ENCODE data around the gene DDX19B. TPM values are rescaled to one million over a fixed set of nuclear protein-coding genes. Genes with fewer than 3 reads are reported as not detected.
"Not testable (repeated sequence)": the region's sequence is repeated elsewhere in the genome, so short reads cannot be mapped to it uniquely, and the experiment has no call there.

The DDX19B gene
- total RNA-seq, 1 donor from 2014 or later = 18.7 TPM

DNA sequence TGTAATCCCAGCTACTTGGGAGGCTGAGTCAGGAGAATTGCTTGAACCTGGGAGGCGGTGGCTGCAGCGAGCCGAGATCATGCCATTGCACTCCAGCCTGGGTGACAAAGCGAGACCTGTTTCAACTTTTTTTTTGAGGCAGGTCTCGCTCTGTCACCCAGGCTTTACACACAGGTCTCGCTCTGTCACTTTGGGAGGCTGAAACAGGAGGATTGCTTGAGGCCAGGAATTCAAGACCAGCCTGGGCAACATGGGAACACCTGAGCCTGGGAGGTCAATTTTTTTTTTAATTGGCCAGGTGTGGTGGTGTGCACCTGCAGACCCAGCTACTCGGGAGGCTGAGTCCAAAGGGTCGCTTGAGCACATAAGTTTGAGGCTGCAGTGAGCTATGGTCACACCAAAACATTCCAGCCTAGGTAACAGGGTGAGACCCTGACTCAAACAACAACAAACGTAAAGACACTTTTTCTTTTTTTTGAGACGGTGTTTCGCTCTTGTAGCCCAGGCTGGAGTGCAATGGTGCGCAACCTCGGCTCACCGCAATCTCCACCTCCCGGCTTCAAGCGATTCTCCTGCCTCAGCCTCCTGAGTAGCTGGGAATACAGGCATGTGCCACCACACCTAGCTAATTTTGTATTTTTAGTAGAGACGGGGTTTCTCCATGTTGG lies 11.5 kb upstream of the DDX19B start:
- not testable (repeated sequence) for DNase-seq

DNA sequence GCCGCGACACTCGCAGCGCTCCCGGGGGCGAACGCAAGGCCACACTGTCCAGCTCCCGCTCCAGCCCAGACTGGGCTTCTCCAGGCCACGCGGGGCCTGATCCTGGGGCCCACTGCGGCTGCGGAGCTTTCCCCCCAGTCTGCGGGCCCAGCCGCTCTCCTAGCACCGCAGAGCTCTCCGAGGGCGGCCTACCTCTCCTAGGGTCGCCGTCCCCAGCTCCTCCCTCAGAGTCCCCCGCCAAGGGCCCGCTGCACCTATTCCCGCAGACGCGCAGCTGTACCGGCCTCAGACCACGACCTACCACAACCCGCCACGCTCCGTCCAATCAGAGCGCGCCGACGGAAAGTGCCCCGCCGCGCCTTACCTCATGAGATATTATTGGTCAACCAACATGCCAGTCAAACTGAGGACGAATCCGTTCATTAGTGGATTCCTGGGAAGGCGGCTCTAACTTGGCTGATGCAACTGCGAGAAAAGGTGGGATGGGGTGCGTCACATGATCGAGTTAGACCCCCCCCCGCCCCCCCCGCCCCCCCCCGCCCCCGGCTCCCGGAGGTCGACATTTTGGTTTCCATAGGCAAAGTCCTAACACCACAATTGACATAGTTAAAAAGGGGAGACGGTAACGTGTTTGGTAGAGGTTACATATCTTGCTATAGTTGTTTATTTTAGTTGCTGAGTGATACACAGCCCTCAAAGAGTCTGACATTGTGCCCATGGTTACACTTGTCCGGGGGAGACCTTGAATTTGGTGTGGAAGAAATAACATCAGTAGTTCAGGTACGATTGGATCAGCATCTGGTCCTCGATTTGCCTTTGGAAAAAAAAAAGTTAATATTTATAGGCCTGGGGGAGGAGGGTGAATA lies 9.5 kb upstream of the DDX19B start, which contains the start of gene AARS1:
AARS1 (minus strand) TSS at position 278 of the 866 bp plus-strand sequence. CDS start 6,743 bp downstream, outside the sequence.
- DNase-seq = peak; percentile 100

DNA sequence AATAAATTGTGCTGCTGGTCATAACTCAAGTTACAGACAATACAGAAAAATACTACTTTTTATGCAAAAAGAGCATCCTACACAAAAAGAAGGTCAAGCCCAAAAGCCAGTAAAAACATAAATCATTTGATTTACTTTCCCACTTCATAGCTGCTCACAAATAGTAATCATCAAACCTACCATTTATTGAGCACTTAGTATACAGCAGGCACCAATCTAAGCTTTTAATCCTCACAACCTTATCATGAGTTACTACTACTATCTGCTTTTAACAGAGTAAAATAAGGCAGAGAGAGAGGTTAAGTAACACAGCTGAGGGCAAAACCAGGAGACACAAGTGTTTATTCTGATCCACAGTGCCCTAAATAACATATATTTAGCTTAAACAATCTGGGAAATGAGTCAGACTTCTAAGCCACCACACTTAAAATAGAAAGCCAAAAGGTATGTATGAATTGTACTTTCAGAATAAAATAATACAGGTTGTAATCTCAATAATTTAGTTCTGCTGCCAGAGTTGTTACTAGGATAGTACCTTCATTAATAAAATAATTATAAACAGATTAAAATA lies 8.0 kb upstream of the DDX19B start:
- no peak for DNase-seq

DNA sequence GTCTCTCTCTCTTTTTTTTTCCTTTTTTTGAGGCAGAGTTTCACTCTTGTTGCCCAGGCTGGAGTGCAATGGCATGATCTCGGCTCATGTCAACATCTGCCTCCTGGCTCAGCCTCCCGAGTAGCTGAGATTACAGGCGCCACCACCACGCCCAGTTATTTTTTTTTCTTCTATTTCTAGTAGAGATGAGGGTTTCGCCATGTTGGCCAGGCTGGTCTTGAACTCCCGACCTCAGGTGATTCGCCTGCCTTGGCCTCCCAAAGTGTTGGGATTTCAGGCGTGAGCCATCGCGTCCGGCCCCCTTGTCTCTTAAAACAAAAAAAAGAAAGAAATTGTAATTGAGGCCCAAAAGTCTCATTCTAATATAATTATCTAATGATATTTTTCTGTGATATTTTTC lies 6.8 kb upstream of the DDX19B start:
- not testable (repeated sequence) for DNase-seq

DNA sequence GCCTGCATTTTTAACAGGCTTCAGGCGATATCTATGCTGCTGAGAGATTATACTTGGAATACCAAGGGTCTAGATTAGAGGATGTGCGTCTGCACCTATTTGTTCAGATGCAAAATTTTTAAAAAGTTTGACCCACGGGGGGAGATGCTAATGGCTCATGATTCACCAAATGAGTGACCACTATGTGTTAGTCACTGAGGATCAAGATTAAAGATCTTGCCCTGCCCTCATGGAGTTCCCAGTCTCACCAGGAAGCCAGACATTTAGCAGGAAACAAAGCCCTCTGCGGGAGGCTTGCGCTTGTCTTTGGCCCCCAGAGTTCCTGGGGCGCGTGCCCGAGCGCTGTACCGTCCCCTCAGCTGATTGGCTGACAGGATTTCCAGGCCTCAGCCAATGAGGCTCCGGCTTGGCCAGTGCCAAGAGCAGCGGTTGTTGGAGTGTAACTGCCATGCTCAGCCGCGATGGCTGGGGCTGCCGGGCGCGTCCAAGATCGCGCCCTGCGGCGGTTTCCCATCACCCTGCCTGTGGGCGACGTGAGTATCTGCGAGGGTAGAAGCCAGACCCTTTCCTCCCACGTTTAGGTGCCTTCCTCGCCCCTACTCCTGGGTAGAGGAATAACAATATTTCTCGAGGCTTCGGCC lies 4.5 kb upstream of the DDX19B start:
- no peak for DNase-seq

DNA sequence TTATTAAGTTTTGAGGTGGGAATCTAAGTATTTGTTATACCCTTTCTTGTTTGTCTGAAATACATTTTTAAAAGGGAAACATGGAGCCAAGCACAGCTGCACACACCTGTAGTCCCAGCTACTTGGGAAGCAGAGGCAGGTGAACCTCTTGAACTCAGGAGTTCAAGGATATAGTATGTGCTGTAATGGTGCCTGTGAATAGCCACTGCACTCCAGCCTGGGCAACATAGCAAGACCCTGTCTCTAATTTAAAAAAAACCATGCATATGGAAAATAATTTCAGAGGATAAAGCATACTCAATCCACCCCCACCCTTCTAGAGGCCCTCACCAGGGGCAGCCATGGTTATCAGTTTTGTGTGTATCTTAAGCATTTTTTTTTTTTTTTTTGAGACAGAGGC lies 3.4 kb upstream of the DDX19B start:
- no peak for DNase-seq

DNA sequence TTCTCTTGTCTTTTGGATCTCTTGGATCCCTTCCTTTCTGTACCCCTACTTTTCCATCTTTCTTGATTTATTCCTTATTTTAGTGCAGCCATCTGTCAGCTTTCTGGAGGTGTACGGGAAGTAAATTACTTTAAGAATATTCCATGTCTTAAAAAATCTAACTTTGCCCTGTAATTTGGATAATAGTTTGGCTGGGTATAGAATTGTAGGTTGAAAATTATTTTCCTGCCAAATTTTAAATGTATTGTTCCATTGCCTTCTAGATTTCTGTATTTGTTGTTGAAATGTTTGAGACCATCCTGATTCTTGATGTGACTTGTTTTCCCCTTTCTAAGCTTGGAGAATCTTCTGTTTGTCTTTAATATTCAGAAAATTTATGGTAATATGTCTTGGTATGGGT lies 2.1 kb downstream of the DDX19B start:
- no peak for DNase-seq

DNA sequence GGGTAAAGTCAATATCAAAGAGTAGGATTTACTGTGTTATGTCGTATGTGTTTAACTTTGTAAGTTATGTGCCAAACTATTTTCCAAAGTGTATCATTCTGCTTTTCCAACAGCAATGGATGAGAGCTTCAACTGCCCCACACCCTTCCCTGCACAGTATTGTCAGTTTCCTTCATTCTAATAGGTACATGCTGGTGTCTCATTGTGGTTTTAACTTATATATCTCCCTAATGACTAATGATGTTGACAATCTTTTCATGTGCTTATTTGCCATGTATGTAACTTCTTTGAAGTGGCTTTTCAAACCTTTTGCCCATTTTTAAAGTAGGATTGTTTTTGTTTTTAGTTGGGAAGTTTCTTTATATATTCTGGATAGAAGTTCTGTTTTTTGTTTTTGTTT lies 3.8 kb downstream of the DDX19B start:
- DNase-seq = no peak

DNA sequence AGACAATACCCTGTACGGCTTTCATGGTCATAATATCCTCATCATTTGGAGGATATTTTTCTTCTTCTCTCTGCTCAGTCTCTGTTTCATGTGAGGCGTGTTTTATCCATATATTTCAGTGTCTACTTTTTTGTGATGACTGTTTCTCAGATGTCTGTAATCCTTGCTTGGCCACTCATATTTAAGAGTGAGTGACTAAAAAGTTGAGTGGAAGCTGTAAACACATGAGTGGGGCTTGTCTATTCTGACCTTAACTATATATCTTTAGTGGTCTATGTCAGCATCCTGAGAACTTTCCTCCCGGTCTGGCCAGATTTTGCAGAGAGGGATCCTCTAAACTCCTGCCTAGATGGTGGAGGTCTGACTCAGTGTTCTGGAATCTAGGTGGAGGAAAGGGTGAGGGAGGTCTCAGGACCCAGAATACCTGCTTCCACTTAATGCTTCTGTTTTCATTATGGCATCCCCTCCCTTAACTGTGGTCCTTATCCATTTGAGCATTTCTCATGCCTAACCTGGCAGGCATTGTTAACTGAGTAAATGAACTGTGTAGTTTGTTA lies 6.0 kb downstream of the DDX19B start:
- no peak for DNase-seq

DNA sequence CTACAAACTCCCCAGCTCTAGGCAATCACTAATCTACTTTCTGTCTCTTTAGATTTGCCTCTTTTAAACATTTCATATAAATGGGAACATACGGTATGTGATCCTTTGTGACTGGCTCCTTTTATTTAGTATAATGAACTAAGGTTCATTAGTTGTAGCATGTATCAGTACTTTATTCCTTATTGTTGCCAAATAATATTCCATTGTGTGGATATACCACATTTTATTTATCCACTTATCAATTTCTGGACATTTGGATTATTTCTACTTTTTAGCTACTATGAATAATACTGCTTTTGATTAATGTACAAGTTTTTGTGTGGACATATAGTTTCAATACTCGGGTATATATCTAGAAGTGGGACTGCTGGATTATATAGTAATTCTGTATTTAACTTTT lies 7.9 kb downstream of the DDX19B start:
- DNase-seq = no peak

DNA sequence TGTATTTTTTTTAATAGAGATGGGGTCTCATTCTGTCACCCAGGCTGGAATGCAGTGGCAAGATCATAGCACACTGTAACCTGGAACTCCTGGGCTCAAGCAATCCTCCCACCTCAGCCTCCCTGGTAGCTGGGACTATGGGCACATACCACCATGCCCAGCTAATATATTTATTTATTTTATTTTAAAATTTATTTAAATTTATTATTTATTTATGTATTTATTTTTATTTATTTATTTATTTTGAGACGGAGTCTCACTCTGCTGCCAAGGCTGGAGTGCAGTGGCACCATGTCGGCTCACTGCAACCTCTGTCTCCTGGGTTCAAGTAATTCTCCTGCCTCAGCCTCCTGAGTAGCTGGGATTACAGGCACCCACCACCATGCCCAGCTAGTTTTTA lies 8.7 kb downstream of the DDX19B start:
- not testable (repeated sequence) for DNase-seq

DNA sequence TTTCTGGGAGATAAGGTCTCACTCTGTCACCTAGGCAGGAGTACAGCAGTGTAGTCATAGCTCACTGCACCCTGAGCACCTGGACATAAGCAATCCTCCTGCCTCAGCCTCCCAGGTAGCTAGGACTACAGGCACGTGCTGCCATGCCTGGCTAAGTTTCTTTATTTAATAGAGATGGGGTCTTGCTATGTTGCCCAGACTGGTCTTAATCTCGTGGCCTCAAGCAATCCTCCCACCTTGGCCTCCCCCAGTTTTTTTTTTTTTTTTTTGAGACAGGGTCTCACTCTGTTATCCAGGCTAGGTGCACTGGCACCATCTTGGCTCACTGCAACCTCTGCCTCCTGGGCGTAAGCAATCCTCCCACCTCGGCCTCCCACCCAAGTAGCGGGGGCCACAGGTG lies 21.1 kb downstream of the DDX19B start:
- no peak for DNase-seq

DNA sequence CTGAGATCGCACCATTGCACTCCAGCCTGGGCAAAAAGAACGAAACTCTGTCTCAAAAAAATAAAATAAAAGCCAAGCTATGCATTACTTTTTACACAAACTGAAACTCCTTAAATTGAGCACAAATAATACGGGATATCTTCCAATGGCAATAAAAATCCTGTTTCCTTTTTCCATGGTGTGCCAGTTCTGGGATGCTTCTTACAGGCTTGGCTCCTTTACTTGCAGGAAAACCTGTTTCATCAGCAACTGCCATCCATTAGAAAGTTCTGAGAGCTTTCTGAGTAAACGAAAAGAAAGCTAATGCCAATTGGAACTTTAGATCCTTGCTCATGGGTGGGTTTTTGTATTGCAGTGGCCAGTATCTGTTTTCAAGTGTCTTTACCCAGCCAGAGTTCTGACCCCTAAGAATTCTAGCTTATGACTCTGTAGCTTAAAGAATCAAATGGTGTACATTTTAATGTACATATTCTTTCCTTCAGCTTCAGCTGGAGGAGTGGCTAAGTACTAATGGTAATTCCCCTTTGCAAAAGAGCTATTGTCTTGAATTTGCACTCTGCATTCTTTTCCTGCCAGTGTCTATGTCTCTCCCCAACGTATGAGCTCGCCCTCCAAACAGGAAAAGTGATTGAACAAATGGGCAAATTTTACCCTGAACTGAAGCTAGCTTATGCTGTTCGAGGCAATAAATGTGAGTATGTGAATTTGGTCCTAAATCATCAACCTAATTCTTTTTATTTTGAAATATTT lies 26.2 kb downstream of the DDX19B start:
- DNase-seq = no peak

DNA sequence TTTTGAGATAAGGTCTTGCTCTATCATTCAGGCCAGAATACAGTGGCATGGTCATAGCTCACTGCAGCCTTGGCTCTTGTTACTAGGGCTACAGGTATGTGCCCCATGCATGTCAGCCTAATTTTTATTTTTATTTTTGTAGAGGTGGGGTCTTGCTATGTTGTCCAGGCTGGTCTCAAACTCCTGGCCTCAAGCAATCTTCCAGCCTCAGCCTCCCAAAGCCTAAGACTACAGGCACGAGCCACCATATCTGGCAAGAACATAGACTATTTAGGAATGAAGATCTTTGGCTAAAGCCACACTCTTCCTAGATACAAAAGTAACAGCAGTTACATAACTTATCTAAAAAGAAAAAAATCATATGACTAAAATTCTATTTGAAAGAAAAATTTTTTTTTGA lies 32.1 kb downstream of the DDX19B start:
- no peak for DNase-seq

DNA sequence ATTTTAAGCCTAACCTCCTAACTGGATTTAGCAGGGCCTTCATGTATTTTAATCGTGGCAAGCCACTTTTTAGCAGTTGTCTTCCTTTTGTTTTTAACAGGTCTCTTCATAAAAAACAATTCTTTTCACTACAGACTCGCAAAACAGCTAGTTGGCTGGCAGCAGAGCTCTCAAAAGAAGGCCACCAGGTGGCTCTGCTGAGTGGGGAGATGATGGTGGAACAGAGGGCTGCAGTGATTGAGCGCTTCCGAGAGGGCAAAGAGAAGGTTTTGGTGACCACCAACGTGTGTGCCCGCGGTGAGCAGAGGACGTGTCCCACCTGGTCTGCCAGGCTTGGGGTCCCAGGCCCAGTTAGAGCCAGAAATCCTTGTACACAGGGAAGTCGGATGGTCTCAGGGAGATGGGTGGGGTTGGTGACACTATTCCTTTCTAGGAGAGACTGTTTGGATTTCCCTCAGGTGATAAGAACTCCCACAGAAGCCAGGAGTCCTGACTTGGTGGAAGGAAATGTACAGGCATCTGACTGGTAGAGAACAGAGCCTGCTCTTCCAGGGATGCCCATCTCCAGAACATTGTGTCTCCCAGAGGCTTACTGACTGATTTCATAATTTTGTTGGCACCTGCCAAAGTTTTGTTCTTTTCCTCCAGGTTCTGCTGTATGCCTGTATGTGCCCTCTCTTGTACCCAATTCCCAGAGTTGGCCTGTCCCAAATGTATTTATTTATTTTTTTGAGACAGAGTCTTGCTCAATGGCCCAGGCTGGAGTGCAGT lies 32.8 kb downstream of the DDX19B start:
- no peak for DNase-seq

DNA sequence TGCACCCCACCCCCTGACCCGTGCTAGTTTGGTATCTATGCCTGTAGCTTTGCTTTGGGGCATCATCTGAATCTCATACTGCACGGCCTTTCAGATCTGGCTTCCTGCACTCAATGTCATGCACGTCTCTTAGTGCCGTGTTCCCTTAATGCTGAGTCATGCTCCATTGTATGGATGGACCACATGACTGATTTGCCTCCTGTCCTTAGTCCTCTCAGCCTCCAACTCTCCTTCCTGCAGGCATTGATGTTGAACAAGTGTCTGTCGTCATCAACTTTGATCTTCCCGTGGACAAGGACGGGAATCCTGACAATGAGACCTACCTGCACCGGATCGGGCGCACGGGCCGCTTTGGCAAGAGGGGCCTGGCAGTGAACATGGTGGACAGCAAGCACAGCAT lies 33.7 kb downstream of the DDX19B start:
- not testable (repeated sequence) for DNase-seq

DNA sequence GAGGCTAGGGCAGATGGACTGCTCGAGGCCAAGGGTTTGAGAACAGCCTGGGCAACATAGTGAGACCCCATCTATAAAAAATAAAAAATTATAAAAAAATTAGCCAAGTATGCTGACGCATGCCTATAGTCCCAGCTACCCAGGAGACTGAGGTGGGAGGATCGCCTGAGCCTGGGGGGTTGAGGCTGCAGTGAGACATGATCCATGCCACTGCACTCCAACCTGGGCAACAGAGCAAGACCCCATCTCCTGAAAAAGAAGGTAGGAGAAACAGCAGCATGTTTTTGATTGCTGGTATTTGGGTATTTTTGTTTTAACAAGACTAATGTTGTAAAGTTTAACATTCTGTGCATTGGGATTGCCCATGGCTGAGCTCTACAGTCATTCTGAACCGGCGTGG lies 38.8 kb downstream of the DDX19B start:
- no peak for DNase-seq

DNA sequence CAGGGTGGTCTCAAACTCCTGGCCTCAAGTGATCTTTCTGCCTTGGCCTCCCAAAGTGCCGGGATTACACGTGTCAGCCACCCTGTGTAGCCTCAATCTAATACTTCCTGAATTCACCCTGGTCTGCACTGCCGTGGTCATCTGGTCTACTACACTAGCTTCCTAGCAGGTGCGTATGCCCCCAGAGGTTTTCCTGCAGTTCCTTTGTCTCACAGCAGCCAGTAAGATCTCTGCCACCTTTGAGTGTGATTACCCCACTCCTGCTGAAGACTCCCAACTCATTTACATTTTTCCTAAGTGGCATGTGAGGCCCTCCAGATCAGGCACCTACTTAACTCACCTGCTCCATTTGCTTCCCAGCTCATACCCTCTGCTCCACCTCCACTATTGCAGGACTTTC lies 42.6 kb downstream of the DDX19B start:
- DNase-seq = no peak

DNA sequence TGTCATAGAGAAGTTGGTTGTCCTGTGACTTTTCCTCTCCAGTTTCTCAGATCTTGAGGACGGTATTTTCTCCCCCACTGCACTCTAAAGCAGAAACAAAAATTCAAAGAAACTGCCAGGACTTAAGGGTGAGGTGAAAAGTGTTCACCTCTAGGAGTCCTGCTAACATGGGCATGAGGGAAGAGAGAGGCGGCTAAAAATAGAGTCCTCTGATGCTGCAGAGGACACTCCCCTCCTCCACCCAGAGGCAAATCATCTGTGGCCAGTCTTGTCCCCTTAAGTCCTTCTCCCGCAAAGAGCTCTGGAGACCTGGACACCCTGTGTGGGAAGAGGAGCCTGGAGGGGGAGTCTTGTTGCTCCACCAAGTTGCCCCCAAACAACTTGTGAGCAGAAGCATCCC lies 43.0 kb downstream of the DDX19B start:
- DNase-seq = no peak

DNA sequence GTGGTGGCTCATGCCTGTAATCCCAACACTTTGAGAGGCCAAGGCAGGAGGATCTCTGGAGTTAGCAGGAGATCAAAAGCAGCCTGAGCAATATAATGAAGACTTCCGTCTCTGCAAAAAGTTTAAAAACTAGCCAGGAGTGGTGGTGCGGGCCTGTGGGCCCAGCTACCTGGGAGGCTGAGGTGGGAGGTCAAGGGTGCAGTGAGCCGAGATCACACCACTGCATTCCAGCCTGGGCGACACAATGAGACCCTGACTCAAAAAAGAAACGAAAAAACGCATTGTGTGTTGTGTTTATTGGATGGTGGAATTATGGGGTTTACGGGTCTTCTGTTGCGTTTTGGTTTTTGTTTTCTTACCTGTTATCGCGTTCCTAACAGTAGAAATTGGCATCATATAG lies 46.9 kb downstream of the DDX19B start:
- no peak for DNase-seq

DNA sequence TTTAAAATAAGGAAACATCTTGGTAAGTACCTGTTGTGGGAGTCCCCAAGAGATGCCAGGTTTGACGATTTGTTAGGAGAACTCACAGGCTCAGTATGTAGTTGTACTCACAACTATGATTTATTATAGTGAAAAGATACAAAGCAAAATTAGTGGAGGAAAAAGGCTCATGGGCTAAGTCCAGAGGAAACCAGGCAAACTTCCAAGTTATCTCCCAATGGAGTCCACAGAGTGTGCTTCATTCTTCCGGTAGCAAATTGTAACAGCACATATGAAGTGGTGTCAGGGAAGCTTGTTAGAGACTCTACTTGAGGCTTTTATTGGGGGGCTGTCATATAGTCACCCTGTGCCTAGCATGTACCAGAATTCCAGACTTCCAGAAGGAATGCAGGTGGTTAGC lies 50.0 kb downstream of the DDX19B start:
- peak; percentile 28 for DNase-seq
